Ectodermal cell (in vitro differentiated cells): ENCODE measurements around the gene DIP2C.

Source experiments
- H3K27ac ChIP-seq: 2 replicates; pipeline ENCODE4 v1.7.0; 2013; ENCODE audit warnings: mild to moderate bottlenecking, low read depth, low read length; ENCODE audit not compliant: insufficient read depth, poor library complexity, severe bottlenecking
- H3K27me3 ChIP-seq: 2 replicates; pipeline ENCODE4 v1.7.0; 2013; ENCODE audit warnings: mild to moderate bottlenecking, low read length; ENCODE audit not compliant: insufficient read depth, control insufficient read depth, poor library complexity, severe bottlenecking
- H3K36me3 ChIP-seq: one replicate; pipeline ENCODE4 v1.7.0; 2013; ENCODE audit warnings: low read length; ENCODE audit not compliant: control insufficient read depth, insufficient read depth
- H3K4me1 ChIP-seq: one replicate; pipeline ENCODE4 v1.7.0; 2013; ENCODE audit warnings: low read length; ENCODE audit not compliant: control insufficient read depth, insufficient read depth
- H3K4me3 ChIP-seq: 2 replicates; pipeline ENCODE4 v1.7.0; 2013; ENCODE audit warnings: low read depth, low read length, control low read depth; ENCODE audit not compliant: insufficient read depth
- H3K9me3 ChIP-seq: 2 replicates; pipeline ENCODE4 v1.7.0; 2013; ENCODE audit warnings: mild to moderate bottlenecking, low read length, moderate library complexity; ENCODE audit not compliant: control insufficient read depth
- WGBS, 2 experiments: methylation state at CpG; one replicate each; pipeline ENCODE4 v1.1.7; 2013; ENCODE audit warnings: missing lambda C conversion rate in 2 of 2; 5-methylcytosine and 5-hydroxymethylcytosine counted together

The DIP2C gene

GRCh38 chr10:572696-573095 is 116.8 kb downstream of the DIP2C start:
- no peaks in the 10 kb centered on the region for H3K36me3 ChIP-seq
- no peak overlapping the region for H3K4me3 ChIP-seq
- H3K4me1 ChIP-seq, result peaks cover 3% of the 10 kb centered on the region
- H3K27ac ChIP-seq, result no peak overlapping the region
- no peaks in the 10 kb centered on the region for H3K27me3 ChIP-seq
- no peaks in the 10 kb centered on the region for H3K9me3 ChIP-seq
- WGBS, 2 experiments, result 93 to 94% methylated on average over 12 of the region's 12 CpGs

- no peak overlapping the region for H3K4me3 ChIP-seq
- no peaks in the 10 kb centered on the region for H3K27me3 ChIP-seq
- no peaks in the 10 kb centered on the region for H3K9me3 ChIP-seq
- H3K4me1 ChIP-seq, result peaks cover 3% of the 10 kb centered on the region
- H3K36me3 ChIP-seq, result no peaks in the 10 kb centered on the region
- WGBS, 2 experiments, result 93 to 94% methylated on average over 21 of the region's 21 CpGs
- no peak overlapping the region for H3K27ac ChIP-seq
Measured at GRCh38 chr10:571688-572451, 117.6 kb downstream of the DIP2C start.

- Histone ChIP-seq H3K27ac (no peak overlapping the region), H3K4me3 (no peak overlapping the region), H3K4me1 (peaks cover 3% of the 10 kb centered on the region), H3K9me3 (no peaks in the 10 kb centered on the region), H3K27me3 (no peaks in the 10 kb centered on the region), H3K36me3 (no peaks in the 10 kb centered on the region)
- 86 to 87% methylated on average over 13 of the region's 13 CpGs for WGBS, 2 experiments
Measured at GRCh38 chr10:571166-571565, 118.3 kb downstream of the DIP2C start.

- 90 to 93% methylated on average over 20 of the region's 20 CpGs for WGBS, 2 experiments
- Histone ChIP-seq H3K4me3 (no peak overlapping the region), H3K27ac (no peak overlapping the region), H3K4me1 (peaks cover 3% of the 10 kb centered on the region), H3K27me3 (no peaks in the 10 kb centered on the region), H3K9me3 (no peaks in the 10 kb centered on the region), H3K36me3 (no peaks in the 10 kb centered on the region)
Measured at GRCh38 chr10:570628-571163, 118.8 kb downstream of the DIP2C start.

GRCh38 chr10:569961-570627 is 119.4 kb downstream of the DIP2C start:
- 94 to 95% methylated on average over 7 of the region's 7 CpGs for WGBS, 2 experiments
- no peak overlapping the region for H3K27ac ChIP-seq
- H3K27me3 ChIP-seq, result no peaks in the 10 kb centered on the region
- H3K9me3 ChIP-seq, result no peaks in the 10 kb centered on the region
- peaks cover 3% of the 10 kb centered on the region for H3K4me1 ChIP-seq
- no peak overlapping the region for H3K4me3 ChIP-seq
- no peaks in the 10 kb centered on the region for H3K36me3 ChIP-seq

GRCh38 chr10:568848-569247 is 120.6 kb downstream of the DIP2C start:
- Histone ChIP-seq H3K27ac (no peak overlapping the region), H3K27me3 (no peaks in the 10 kb centered on the region), H3K4me1 (peaks cover 3% of the 10 kb centered on the region), H3K36me3 (peaks cover 3% of the 10 kb centered on the region), H3K9me3 (no peaks in the 10 kb centered on the region), H3K4me3 (no peak overlapping the region)
- 93 to 95% methylated on average over 7 of the region's 7 CpGs for WGBS, 2 experiments

- H3K4me3 ChIP-seq, result no peak overlapping the region
- 92 to 93% methylated on average over 12 of the region's 12 CpGs for WGBS, 2 experiments
Measured at GRCh38 chr10:567869-568268, 121.6 kb downstream of the DIP2C start.

GRCh38 chr10:566241-566885 is 123.1 kb downstream of the DIP2C start:
- no peak overlapping the region for H3K4me3 ChIP-seq
- no peak overlapping the region for H3K27ac ChIP-seq
- H3K27me3 ChIP-seq, result no peaks in the 10 kb centered on the region
- no peaks in the 10 kb centered on the region for H3K4me1 ChIP-seq
- H3K36me3 ChIP-seq, result peaks cover 4% of the 10 kb centered on the region
- WGBS, 2 experiments, result 93 to 94% methylated on average over 22 of the region's 22 CpGs
- no peaks in the 10 kb centered on the region for H3K9me3 ChIP-seq

More at GRCh38 chr10:567869-568268, 121.6 kb downstream of the DIP2C start:
- peaks cover 1% of the 10 kb centered on the region for H3K4me1 ChIP-seq
- H3K36me3 ChIP-seq, result peaks cover 4% of the 10 kb centered on the region
- no peaks in the 10 kb centered on the region for H3K9me3 ChIP-seq
- no peak overlapping the region for H3K27ac ChIP-seq
- H3K27me3 ChIP-seq, result no peaks in the 10 kb centered on the region

GRCh38 chr10:565676-566075 is 123.8 kb downstream of the DIP2C start:
- H3K4me3 ChIP-seq, result no peak overlapping the region
- no peaks in the 10 kb centered on the region for H3K9me3 ChIP-seq
- H3K4me1 ChIP-seq, result no peaks in the 10 kb centered on the region
- H3K36me3 ChIP-seq, result peaks cover 4% of the 10 kb centered on the region
- WGBS, 2 experiments, result 87 to 90% methylated on average over 13 of the region's 13 CpGs
- no peaks in the 10 kb centered on the region for H3K27me3 ChIP-seq
- H3K27ac ChIP-seq, result no peak overlapping the region

GRCh38 chr10:565146-565545 is 124.3 kb downstream of the DIP2C start:
- Histone ChIP-seq H3K27me3 (no peaks in the 10 kb centered on the region), H3K9me3 (no peaks in the 10 kb centered on the region), H3K36me3 (peaks cover 4% of the 10 kb centered on the region), H3K4me1 (no peaks in the 10 kb centered on the region), H3K27ac (no peak overlapping the region), H3K4me3 (no peak overlapping the region)
- 94% methylated on average over 5 of the region's 5 CpGs for WGBS, 2 experiments
